Ureter (tissue), 1 donor: Measurements from ENCODE around the gene FAM13A. TPM values are rescaled to one million over a fixed set of nuclear protein-coding genes. Genes with fewer than 3 reads are reported as not detected.
"Not testable (repeated sequence)": the region's sequence is repeated elsewhere in the genome, so short reads cannot be mapped to it uniquely, and the experiment has no call there.

ENCODE experiments used
- DNase-seq: peaks from one replicate; pipeline ENCODE4 v3.0.0-alpha.2; 2020; ENCODE audit warnings: low spot score
- total RNA-seq: library from RNA; stranded (reverse); gene quantifications from one replicate; pipeline ENCODE4 v1.2.4, GENCODE V29; 2023
- donor health status: DM: yes; HTN: yes; CAD: no.

Gene FAM13A
- total RNA-seq, 1 donor from 2014 or later, result 62.1 TPM

DNA sequence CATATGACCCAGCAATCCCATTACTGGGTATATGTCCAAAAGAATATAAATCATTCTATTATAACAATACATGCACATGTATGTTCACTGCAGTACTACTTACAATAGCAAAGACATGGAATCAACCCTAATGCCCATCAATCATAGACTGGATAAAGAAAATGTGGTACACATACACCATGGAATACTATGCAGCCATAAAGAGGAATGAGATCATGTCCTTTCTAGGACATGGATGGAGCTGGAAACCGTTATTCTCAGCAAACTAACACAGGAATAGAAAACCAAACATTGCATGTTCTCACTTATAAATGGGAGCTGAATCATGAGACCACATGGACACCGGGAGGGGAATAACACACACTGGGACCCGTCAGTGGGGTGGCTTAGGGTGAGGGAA is 152.7 kb downstream of the FAM13A start:
- not testable (repeated sequence) for DNase-seq

- DNase-seq, result no peak
These were observed 156.6 kb downstream of the FAM13A start for GRCh38 chr4:88900432-88900831.

DNA sequence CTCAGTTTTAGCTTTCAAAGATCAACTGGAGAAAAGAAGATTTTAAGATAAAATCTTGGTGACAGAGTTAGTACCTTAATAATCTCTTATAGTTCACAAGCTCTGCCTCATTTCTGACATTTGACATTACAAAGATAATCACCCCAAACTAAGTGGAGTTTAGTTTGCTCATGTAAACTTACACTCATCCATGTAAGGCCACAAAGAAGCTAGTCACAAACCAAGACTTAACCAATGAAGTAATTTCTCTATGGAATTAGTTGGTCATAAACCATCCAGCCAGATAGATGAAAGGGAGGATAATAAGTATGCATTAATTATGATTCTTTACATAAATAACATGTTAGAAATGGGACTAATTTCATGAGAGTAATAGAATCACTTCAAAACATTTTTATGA is 159.2 kb downstream of the FAM13A start:
- no peak for DNase-seq

- DNase-seq, result no peak
These were observed 159.8 kb downstream of the FAM13A start for GRCh38 chr4:88897180-88897579.

DNA sequence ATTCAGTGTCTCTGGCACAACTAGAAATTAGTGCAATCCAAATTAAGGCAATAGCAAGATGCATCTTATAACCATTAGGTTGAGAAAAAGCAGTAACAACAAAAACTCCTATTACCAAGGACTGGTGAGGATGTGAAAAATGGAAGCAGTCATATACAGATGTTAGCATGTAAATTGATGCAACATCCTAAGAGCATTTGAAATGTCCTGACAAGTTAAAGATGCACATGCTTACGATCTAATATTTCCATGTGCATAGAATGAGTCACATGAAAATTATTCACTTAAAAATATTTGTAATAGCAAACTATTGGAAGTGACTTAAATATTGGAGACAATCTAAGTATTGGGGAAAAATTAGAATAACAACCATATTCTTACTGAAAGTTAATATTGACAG is 163.0 kb downstream of the FAM13A start:
- DNase-seq, result no peak

DNA sequence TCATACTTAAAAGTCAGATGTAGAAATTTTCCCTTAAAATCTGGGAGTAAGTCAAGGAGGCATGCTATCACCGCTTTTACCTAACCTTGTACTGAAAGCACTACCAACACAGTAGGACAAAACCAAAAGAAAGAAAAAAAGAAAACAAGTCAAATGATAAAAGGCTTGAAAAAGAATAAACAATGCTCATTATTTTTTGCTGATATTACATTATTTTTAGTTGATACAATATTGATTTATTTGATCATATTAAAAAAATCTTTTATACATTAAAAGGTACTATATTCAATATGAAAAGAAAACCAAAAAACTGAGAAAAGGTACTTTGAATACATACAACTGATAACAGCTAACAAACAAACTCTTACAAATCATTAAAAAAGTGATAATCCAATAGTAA is 164.3 kb downstream of the FAM13A start:
- no peak for DNase-seq

GRCh38 chr4:88891636-88892035 is 165.3 kb downstream of the FAM13A start:
- DNase-seq, result no peak

- DNase-seq, result not testable (repeated sequence)
These were observed 169.6 kb downstream of the FAM13A start for GRCh38 chr4:88887409-88887808.

GRCh38 chr4:88881227-88881569 is 175.8 kb downstream of the FAM13A start:
- DNase-seq, result no peak

DNA sequence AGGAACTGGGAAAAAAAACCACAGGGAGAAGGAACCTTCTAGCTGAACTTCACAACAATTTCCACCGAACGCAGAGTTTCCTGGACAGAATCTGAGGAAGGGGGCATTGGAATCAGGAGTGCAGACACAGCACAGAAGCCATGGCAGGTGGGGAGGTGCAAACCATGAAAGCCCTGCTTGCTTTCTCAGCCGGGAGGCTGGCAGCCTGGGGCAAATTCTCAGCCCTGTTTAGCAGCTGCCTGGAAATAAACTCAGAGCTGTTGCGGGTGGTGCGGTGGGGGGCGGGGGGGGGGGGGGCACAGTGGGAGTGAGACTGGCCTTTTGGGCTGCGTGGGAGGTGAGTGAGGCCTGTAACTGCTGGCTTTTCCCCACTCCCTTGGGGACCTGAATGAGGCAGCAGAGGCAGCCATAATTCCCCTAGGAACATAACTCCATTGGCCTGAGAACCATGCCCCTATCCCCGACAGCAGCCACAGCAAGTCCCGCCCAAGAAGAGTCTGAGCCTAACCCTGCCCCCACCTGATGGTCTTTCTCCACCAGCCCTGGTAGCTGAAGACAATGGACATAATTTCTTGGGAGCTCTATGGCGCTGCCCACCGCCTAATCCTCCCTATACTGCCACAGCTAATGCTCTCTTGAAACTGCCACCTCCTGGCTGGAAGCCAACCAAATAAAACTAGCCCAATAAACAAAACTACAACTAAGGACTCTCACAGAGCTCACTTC is 176.3 kb downstream of the FAM13A start:
- DNase-seq, result no peak

- DNase-seq, result no peak
These were observed 177.0 kb downstream of the FAM13A start for GRCh38 chr4:88879991-88880390.

DNA sequence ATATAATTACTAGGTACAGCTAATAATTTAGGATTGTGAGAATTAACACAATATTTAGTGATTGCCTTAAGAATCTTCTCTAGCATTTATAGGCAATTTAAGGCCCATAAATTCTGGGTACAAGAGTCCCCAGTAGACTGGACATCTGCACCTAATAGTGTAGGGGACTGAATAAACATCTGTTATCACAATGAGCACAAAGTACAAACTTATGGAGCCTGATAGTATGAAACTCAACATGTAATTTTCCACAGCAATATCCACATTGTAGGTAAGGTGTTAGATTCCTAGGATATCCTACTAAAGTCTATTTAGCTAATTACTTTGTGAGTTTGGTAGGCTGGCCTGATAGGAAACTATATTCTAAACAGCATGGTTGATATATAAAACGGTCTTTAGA is 178.3 kb downstream of the FAM13A start:
- no peak for DNase-seq

GRCh38 chr4:88870428-88870827 is 186.6 kb downstream of the FAM13A start:
- DNase-seq, result no peak

- DNase-seq, result no peak
These were observed 188.5 kb downstream of the FAM13A start for GRCh38 chr4:88868510-88868909.

GRCh38 chr4:88866862-88867550 is 190.0 kb downstream of the FAM13A start:
- no peak for DNase-seq

- no peak for DNase-seq
These were observed 191.5 kb downstream of the FAM13A start for GRCh38 chr4:88865466-88865865.

GRCh38 chr4:88865046-88865445 is 191.9 kb downstream of the FAM13A start:
- DNase-seq, result no peak

DNA sequence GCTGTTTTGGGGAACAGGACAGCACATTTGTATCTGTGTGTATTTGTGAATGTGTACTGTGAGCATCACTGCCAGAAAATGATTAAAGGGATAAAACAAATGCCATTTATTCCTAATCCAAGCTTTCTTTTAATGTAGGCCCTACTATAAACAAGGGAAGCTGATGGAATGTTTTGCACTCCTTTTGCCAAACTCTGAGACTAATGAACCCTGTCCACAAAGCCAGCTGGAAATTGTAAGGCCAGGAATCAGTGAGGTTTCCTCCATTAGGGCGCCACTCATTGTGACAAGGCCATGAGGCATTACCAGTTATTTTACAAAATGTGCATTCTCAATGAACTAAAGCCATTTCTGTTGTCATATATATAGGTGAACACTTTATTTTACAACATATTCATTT is 196.4 kb downstream of the FAM13A start:
- DNase-seq, result no peak

GRCh38 chr4:88859191-88859812 is 197.7 kb downstream of the FAM13A start:
- no peak for DNase-seq

DNA sequence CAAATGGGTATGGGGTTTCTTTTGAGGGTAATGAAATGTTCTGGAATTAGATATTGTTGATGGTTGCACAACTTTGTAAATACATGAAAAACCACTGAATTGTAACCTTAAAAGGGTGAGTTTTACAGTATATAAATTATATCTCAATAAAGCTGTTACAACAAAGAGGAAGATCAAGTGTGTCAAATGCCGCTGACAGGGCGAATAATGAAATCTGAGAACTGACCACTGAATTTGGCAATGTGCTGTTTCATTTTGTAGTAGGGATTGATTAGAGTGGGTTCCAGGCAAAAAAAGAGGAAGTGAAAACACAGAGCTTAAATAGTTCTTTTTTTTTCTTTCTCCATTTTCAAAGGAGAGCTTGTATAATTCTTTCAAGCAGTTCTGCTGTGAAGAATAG is 198.2 kb downstream of the FAM13A start:
- DNase-seq, result no peak

DNA sequence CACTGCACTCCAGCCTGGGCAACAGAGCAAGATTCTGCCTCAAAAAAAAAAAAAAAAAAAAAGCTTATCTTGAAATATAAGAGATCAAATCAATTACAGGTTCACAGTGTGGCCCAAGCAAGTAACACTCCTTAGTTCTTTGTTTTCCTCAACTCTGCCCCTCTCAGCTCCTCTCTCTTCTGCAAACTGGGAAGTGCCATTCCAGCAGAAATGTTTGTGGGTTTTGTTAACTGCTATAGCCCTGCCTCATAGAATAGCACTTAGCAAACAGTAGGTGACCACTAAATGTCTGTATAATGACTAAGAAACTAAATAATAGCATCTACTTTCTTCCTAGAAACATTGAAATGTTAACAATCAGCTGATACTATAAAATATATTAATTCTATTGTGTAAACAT is 199.4 kb downstream of the FAM13A start:
- no peak for DNase-seq

DNA sequence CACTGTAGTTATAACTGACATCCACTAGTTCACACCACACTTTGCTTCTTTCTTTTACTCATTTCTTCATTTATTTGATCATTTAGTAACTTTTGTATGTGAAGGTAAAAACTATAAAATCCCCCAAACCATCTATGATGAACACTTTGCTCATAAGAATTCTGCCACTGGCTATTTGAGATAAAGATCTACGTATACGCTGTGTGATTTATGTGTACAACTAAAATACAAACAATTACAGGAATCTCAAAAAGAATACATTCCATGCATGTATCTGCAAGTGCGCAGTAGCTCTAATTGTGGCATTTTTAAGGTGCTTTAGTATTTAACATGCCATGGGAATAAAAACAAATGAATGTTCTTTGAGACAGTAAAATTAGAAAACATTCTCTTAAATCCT is 202.5 kb downstream of the FAM13A start:
- no peak for DNase-seq

DNA sequence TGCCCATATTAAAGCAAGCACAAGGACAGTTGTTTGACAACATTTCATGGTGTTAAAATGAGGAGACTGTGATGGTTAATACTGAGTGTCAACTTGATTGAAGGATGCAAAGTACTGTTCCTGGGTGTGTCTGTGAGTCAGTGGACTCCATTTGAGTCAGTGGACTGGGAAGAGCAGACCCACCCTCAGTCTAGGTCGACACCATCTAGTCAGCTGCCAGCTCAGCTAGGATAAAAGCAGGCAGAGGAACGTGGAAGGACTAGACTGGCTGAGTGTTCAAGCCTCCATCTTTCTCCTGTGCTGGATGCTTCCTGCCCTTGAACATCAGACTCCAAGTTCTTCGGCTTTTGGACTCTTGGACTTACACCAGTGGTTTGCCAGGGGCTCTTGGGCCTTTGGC is 203.4 kb downstream of the FAM13A start:
- not testable (repeated sequence) for DNase-seq
